ENCODE results near the gene UBE2O.

DNA sequence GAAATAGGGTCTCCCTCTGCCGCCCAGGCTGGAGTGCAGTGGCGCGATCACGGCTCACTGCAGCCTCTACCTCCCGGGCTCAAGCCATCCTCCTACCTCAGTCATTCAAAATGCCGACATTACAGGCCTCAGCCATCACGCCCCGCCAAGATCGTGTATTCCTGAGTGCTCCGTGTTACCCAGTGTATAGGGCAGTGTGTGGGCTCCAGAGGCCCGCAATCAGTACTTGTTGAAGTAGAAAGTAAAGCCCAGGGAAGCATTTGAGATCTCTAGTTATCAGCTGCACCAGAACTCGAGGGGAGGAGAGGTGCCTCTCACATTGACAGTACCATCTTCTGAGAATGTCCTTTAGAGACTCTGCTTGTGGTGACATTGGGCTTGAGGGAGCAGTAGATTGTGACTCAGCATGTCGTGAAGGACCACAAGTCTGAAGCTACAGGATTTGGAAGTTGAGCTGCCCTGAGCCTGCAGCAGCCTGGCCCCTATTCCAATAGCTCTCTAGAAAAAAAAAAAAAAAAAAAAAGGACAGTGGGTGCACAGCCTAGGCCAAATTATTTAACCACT lies 98.1 kb downstream of the UBE2O start:
- TF ChIP-seq, protein P1, sequence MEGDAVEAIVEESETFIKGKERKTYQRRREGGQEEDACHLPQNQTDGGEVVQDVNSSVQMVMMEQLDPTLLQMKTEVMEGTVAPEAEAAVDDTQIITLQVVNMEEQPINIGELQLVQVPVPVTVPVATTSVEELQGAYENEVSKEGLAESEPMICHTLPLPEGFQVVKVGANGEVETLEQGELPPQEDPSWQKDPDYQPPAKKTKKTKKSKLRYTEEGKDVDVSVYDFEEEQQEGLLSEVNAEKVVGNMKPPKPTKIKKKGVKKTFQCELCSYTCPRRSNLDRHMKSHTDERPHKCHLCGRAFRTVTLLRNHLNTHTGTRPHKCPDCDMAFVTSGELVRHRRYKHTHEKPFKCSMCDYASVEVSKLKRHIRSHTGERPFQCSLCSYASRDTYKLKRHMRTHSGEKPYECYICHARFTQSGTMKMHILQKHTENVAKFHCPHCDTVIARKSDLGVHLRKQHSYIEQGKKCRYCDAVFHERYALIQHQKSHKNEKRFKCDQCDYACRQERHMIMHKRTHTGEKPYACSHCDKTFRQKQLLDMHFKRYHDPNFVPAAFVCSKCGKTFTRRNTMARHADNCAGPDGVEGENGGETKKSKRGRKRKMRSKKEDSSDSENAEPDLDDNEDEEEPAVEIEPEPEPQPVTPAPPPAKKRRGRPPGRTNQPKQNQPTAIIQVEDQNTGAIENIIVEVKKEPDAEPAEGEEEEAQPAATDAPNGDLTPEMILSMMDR (IDR thresholded peaks at IDR 0.05; ENCODE audit: borderline replicate concordance, extremely low read depth, low read length, poor library complexity, severe bottlenecking) = no peak
- TF ChIP-seq EZH2 (IDR thresholded peaks at IDR 0.05; ENCODE audit: borderline replicate concordance, low read depth, low read length, severe bottlenecking) = no peak
